ENCODE measurements around the gene RNH1.

Gene RNH1

DNA sequence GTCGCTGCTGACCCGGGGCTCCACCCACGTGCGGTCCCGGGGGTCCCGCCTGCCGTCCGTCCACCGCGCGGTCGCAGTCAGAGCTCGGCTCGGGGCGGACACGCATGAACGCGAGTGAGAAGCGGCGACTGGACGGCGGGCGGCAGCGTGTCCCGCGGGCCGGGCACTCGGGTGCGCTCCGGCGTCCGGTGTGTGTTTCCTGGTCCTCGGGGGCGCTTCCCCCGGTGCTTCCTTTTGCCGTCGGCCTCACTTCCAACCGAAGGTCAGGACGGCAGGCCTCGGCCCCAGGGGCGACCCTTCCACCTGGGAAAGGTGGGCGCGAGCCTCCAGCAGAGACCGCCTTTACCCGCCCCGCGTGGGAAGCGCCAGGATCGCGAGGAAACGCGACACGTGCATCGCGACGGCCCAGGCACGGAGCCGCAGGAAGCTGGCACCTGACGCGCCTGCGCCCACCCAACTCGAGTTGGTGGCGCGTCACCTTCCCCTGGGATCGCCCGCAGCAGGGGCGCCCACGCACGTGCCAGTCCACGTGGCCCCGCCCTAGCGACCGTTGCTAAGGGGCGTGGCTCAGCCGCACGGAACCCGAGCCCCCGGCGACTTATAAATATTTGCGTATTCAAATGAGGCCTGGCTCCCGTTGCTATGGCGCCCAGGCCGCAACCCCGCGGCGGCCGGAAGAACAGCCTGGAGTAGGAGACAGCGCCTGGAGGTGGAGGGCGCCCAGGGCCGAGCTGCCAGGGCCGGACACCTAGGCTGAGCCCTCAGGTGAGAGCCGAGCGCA, 30.0 kb upstream of the RNH1 start, which contains the start of gene LRRC56:
LRRC56 (plus strand) TSS at position 687 of the 781 bp plus-strand sequence. CDS start 3,158 bp downstream, outside the sequence.
- DNase-seq, result peak; percentile 69 to 87 (median 76)

- DNase-seq, result peak; percentile 88 to 96 (median 92)
Observed at GRCh38 chr11:535519-536454, 28.7 kb upstream of the RNH1 start, which contains the start of gene HRAS. Gene HRAS (minus strand): TSS chr11:535576.

DNA sequence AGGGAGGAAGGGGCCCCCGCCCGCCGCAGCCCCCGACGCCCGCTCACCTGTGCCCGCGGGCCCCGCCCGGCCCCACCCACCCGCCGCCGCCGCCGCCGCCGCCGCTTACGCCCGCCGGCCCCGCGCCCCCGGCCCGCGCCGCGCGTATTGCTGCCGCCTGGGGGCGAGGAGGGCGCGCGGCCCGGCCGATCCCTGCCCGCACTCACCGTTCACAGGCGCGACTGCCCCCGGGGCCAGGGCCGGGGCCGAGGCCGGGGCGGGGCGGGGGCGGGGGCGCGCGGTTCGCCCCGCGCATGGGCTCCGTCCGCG, 28.1 kb upstream of the RNH1 start:
- no peak for DNase-seq

DNA sequence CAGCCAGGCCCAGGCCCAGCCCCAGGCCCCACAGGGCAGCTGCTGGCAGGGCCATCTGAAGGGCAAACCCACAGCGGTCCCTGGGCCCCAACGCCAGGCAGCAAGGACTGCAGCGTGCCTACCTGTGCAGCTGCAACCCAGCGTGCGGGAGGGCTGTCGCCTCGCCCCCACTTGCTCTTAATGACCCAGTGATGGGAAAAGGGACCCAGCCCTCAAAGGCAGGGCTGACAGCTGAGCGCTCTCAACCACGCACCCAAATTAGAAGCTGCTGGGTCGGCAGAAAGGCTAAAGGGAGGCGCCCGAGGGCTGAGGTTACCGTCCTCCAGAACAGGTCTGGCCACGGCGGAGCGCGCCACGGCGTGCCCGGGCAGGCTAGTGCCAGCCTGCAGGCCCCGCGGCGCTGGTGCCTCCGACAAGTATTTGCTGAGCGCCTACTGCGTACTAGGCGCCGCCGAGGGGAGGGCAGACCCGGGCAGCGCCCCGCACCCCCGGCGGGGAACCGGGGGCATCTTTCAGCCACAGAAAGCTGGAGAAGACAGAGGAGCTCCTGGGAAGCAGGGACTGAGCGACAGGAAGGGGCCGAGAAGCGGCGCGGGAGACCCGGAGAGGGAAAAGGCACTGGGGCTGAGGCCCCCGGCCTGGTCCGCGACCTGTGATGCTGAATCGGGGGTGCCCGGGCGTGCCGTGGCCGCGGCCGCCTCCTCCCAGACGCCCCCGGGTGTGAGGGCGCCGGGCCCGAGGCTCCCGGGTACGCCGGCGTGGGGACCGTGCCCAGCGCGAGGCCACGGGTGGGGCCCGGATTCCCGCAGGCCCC, 27.6 kb upstream of the RNH1 start:
- peak in 2 of 6 experiments; percentile 31 to 32 for DNase-seq

DNA sequence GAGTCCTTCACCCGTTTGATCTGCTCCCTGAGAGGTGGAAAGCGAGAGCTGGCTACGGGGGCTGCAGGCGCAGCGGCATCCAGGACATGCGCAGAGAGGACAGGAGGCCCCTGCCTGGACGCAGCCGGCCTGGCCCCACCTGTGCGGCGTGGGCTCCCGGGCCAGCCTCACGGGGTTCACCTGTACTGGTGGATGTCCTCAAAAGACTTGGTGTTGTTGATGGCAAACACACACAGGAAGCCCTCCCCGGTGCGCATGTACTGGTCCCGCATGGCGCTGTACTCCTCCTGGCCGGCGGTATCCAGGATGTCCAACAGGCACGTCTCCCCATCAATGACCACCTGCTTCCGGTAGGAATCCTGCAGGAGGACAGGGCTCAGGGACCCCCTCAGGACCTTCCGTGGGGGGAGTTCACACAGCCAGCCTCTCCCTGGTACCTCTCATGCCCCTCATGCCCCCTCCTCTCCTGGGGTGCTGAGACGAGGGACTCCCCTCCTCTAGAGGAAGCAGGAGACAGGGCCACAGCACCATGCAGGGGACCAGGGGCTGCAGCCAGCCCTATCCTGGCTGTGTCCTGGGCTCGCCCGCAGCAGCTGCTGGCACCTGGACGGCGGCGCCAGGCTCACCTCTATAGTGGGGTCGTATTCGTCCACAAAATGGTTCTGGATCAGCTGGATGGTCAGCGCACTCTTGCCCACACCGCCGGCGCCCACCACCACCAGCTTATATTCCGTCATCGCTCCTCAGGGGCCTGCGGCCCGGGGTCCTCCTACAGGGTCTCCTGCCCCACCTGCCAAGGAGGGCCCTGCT, 26.7 kb upstream of the RNH1 start:
- DNase-seq, result no peak

DNA sequence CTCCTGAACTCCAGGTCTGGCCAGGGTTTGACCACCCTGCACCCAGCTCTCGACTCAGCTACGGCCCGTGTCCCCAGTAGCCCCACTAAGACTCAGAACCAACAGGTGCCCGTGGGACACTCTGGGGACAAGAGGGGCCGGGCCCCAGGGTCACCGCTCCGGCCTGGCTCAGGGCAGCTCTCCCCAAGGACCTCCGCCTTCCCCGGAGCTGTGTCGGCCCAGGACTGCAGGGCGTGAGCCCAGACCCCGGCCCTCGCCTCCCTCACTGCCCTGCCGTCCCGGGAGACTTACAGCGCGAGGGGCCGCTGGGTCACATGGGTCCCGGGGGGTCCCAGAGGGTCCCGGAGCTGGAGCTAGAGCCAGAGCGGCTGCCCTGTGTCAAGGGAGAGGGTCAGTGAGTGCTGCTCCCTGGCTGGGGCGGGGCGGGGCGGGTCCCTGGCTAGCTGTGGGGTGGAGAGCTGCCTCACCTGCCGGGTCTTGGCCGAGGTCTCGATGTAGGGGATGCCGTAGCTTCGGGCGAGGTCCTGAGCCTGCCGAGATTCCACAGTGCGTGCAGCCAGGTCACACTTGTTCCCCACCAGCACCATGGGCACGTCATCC, 26.0 kb upstream of the RNH1 start:
- DNase-seq, result no peak

DNA sequence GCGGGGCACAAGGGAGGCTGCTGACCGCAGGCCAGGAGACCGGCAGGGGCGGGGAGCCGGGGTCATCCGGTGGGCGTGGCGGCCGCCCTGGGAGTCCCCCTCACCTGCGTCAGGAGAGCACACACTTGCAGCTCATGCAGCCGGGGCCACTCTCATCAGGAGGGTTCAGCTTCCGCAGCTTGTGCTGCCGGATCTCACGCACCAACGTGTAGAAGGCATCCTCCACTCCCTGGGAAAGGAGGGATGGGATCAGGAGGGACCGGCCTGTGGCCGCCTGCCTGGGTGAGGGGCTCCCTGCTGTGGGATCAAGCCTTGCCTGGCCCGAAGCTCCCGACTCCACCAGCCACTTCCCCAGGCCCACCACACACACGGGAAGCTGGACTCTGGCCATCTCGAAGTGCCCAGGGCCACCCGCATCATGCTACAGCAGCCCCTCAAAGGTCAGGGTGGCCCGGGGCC, 25.5 kb upstream of the RNH1 start:
- no peak for DNase-seq

GRCh38 chr11:531919-532526, 25.0 kb upstream of the RNH1 start:
- DNase-seq, result no peak

DNA sequence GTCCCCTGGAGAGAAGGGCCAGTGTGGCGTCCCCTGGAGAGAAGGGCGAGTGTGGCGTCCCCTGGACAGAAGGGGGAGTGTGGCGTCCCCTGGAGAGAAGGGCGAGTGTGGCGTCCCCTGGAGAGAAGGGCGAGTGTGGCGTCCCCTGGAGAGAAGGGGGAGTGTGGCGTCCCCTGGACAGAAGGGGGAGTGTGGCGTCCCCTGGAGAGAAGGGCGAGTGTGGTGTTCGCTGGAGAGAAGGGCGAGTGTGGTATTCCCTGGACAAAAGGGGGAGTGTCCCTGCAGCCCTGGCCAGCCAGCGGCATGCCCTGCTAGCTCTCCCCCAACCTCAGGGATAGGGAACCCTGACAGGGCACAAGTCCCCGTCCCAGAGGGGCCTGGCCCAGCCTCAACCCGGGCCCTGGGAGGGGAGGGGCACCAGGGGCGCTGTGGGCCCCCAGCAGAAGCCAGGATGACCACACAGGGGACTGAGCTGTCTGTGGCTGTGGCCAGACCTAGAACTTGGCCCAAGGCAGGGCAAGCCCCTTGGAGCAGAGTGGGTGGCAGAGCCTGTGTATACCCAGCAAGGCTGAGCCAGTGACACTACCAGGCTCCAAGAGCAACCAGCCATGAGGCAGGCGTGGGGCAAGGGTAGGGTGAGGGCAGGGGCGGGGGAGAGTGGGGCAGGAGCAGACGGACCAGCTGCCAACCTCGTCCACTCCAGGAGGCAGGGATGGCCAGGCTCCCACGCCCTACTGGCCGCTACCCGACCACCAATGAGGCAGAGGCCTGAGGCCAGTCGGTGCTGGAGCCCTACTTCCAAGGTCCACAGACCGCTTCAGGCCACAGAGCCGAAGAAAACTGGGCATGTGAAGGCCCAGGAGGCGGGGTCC, 24.2 kb upstream of the RNH1 start:
- no peak for DNase-seq

GRCh38 chr11:529728-530411, 22.8 kb upstream of the RNH1 start:
- no peak for DNase-seq

GRCh38 chr11:528815-529727, 22.0 kb upstream of the RNH1 start:
- DNase-seq, result no peak

- DNase-seq, result no peak
Observed at GRCh38 chr11:528166-528814, 21.2 kb upstream of the RNH1 start.

DNA sequence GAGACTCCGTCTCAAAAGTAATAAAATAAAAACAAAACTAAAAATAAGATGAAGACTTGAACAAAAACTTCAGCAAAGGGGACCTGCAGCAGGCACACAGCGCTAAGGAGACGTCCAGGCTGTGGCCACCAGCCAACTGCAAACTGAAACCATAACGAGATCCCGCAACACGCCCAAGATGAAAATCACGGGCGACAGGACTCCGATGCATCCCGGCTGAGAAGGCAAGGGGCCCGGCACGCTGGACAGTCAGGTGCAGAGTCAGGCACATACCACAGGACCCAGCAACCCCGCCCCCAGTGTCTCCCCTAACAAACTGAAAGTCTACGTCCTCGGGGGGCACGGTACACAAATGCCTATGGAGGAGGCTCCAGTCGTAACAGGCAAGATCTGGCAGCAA, 19.1 kb upstream of the RNH1 start:
- no peak for DNase-seq

- no peak for DNase-seq
Observed at GRCh38 chr11:521177-521688, 14.2 kb upstream of the RNH1 start.

- DNase-seq, result no peak
Observed at GRCh38 chr11:520428-521176, 13.6 kb upstream of the RNH1 start.

DNA sequence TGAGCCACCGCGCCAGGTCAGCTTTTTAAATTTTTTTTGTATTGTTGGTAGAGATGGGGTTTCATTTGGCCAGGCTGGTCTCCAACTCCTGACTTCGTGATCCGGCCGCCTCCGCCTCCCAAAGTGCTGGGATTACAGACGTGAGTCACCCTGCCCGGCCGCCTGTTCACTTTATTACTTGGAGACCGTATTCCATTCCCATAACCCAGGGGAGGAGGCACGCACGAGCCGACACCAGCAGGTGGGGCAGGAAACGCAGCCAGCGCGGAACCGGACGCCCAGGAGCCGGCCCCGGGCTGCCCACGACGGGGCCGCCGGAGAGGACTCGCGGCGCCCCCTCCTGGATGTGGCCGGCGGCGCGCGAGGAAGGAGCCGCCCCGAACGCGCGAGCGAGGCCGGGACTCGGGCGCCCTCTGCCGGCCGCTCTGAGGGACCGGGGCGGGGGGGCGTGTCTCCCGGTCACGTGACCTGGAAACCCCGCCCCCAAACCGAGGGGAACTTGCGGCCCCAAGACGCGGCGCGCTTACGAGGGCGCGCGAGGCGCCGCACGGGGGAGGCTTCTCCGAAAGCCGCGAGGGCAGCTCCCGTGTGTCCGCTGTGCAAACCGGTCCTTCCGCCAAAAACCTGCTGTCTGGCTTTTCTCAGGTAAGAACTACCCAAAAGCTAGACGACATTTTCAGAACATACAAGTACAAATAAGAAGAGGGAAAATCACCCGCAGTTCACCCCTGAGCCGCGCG, 11.6 kb upstream of the RNH1 start:
- no peak for DNase-seq

All from stimulated activated naive CD4-positive, alpha-beta T cell (primary cell).